A673 (cell line): Measurements from ENCODE around the gene MAML2. TPM values are rescaled to one million over a fixed set of nuclear protein-coding genes. Genes with fewer than 3 reads are reported as not detected.

ENCODE experiments used
- BruUV-seq: library from RNA; stranded (reverse); fragments of 400-500 nt; replicated peaks from 2 replicates; lab custom pipeline; 2021; lab: Mats Ljungman, UMichigan
- CTCF ChIA-PET: fragments of 300-600 bp; sonication (Branson Sonifier 250); formaldehyde crosslinking; loops from one replicate; lab custom pipeline; 2022; ENCODE audit warnings: antibody characterized with exemption; lab: Charles Lee
- POLR2A ChIA-PET: fragments of 300-600 bp; sonication (Branson Sonifier 250); formaldehyde crosslinking; loops from one replicate; lab custom pipeline; 2022; ENCODE audit warnings: antibody characterized with exemption; ENCODE audit not compliant: low non-redundant PET; lab: Charles Lee
- DNase-seq: peaks from one replicate; pipeline ENCODE4 v3.0.0-alpha.2; 2015; ENCODE audit warnings: low spot score
- H3K27ac ChIP-seq: fragments of 200-600 bp; sonication (generic); 2 replicates; pipeline ENCODE4 v1.5.1; 2016; ENCODE audit warnings: mixed run types, low read depth, mild to moderate bottlenecking, mixed read lengths, antibody characterized with exemption, low read length; ENCODE audit not compliant: poor library complexity, severe bottlenecking
- H3K27me3 ChIP-seq: fragments of 200-600 bp; sonication (generic); replicated peaks from 2 replicates; pipeline ENCODE4 v1.6.1; 2017; ENCODE audit warnings: mixed run types, low read depth, mild to moderate bottlenecking, mixed read lengths, antibody characterized with exemption, low read length; ENCODE audit not compliant: insufficient read depth, poor library complexity
- H3K36me3 ChIP-seq: fragments of 200-600 bp; sonication (generic); 2 replicates; pipeline ENCODE4 v1.6.1; 2016; ENCODE audit warnings: mixed run types, mild to moderate bottlenecking, mixed read lengths, antibody characterized with exemption, low read length; ENCODE audit not compliant: insufficient read depth, poor library complexity, severe bottlenecking
- H3K4me1 ChIP-seq: fragments of 200-600 bp; sonication (generic); 2 replicates; pipeline ENCODE4 v1.6.1; 2017; ENCODE audit warnings: mixed run types, mild to moderate bottlenecking, mixed read lengths, antibody characterized with exemption, low read length; ENCODE audit not compliant: insufficient read depth, poor library complexity, severe bottlenecking
- H3K4me3 ChIP-seq: fragments of 200-600 bp; sonication (generic); 2 replicates; pipeline ENCODE4 v1.5.1; 2016; ENCODE audit warnings: low read depth, mixed run types, mild to moderate bottlenecking, mixed read lengths, low read length; ENCODE audit not compliant: poor library complexity, severe bottlenecking
- H3K9me3 ChIP-seq: fragments of 200-600 bp; sonication (generic); 2 replicates; pipeline ENCODE4 v1.6.1; 2016; ENCODE audit warnings: mixed run types, low read depth, mild to moderate bottlenecking, mixed read lengths, antibody characterized with exemption, low read length; ENCODE audit not compliant: poor library complexity, severe bottlenecking
- CTCF ChIP-seq: fragments of 300-800, 200-600 bp; sonication (generic); conservative IDR thresholded peaks from 2 replicates; pipeline ENCODE4 v1.5.1; 2017; ENCODE audit warnings: low read depth, mild to moderate bottlenecking, antibody characterized with exemption, low read length, moderate library complexity, mixed read lengths
- EZH2 ChIP-seq: fragments of 200-600 bp; sonication (generic); IDR thresholded peaks from 2 replicates; pipeline ENCODE4 v1.6.1; 2017; ENCODE audit warnings: borderline replicate concordance, low read depth, mild to moderate bottlenecking, mixed read lengths, antibody characterized with exemption, low read length; ENCODE audit not compliant: poor library complexity, severe bottlenecking
- intact Hi-C: fragments of 100-400 bp; cut with micrococcal nuclease; formaldehyde crosslinking; loops from one replicate; pipeline ENCODE4 v1.10.0; 2022; ENCODE audit not compliant: unreplicated experiment
- total RNA-seq: library from RNA; stranded (reverse); gene quantifications from 2 replicates; pipeline ENCODE4 v1.2.3, GENCODE V29; 2021

Gene MAML2
- total RNA-seq, 1 experiment from 2014 or later = 6.4 TPM

- H3K27ac ChIP-seq = no peak overlapping the region
- CTCF ChIA-PET = interaction anchor here (0.7 kb wide), 1 partner anchor 60 kb away, joined by 3 read pairs; no protein-coding TSS in a partner anchor
These were observed 309.9 kb downstream of the MAML2 start for GRCh38 chr11:96033095-96033494.

GRCh38 chr11:96028746-96029145, 314.2 kb downstream of the MAML2 start:
- no TSS peak for BruUV-seq
- Histone ChIP-seq H3K4me3 (no peak overlapping the region), H3K27ac (no peak overlapping the region), H3K27me3 (no peaks in the 10 kb centered on the region), H3K9me3 (no peaks in the 10 kb centered on the region), H3K36me3 (no peaks in the 10 kb centered on the region), H3K4me1 (peaks cover 8% of the 10 kb centered on the region)
- CTCF ChIA-PET = no interaction called here
- intact Hi-C loops = no loop called here
- TF ChIP-seq CTCF = no peak
- no peak for DNase-seq
- POLR2A ChIA-PET = no interaction called here

More at GRCh38 chr11:96033095-96033494, 309.9 kb downstream of the MAML2 start:
- no peak for DNase-seq
- BruUV-seq = no TSS peak
- H3K9me3 ChIP-seq = no peaks in the 10 kb centered on the region
- intact Hi-C loops = no loop called here
- H3K27me3 ChIP-seq = no peaks in the 10 kb centered on the region
- H3K36me3 ChIP-seq = no peaks in the 10 kb centered on the region
- no peak overlapping the region for H3K4me3 ChIP-seq
- POLR2A ChIA-PET = no interaction called here
- peaks cover 8% of the 10 kb centered on the region for H3K4me1 ChIP-seq
- no peak for TF ChIP-seq CTCF
- TF ChIP-seq EZH2 = no peak

- H3K27me3 ChIP-seq = no peaks in the 10 kb centered on the region
- no peaks in the 10 kb centered on the region for H3K9me3 ChIP-seq
- no peak overlapping the region for H3K4me3 ChIP-seq
- intact Hi-C loops = no loop called here
- H3K27ac ChIP-seq = no peak overlapping the region
- peaks cover 8% of the 10 kb centered on the region for H3K4me1 ChIP-seq
- BruUV-seq = no TSS peak
- H3K36me3 ChIP-seq = no peaks in the 10 kb centered on the region
- no peak for DNase-seq
- ChIA-PET CTCF (no interaction called here), POLR2A (interaction anchor here (0.7 kb wide), 1 partner anchor 31 kb away, joined by 3 read pairs; no protein-coding TSS in a partner anchor)
- TF ChIP-seq CTCF = no peak
- no peak for TF ChIP-seq EZH2
These were observed 316.0 kb downstream of the MAML2 start for GRCh38 chr11:96027021-96027420.
